Effector memory CD4-positive, alpha-beta T cell (primary cell): ENCODE data around the gene THADA.
"Not testable (repeated sequence)": the region's sequence is repeated elsewhere in the genome, so short reads cannot be mapped to it uniquely, and the experiment has no call there.

ENCODE experiments used
- DNase-seq, 3 donors: peaks; one replicate each; pipeline ENCODE4 v3.0.0-alpha.2; 2020
- H3K27ac ChIP-seq: 2 replicates; pipeline ENCODE4 v1.7.0; 2013; ENCODE audit warnings: mild to moderate bottlenecking, low read length, moderate library complexity; ENCODE audit not compliant: insufficient read depth, poor library complexity, severe bottlenecking
- H3K27me3 ChIP-seq: replicated peaks from 2 replicates; pipeline ENCODE4 v1.7.0; 2013; ENCODE audit warnings: mild to moderate bottlenecking, low read length; ENCODE audit not compliant: insufficient read depth, control insufficient read depth, poor library complexity, severe bottlenecking
- H3K36me3 ChIP-seq: 2 replicates; pipeline ENCODE4 v1.7.0; 2013; ENCODE audit warnings: mild to moderate bottlenecking, low read length, moderate library complexity; ENCODE audit not compliant: control insufficient read depth, insufficient read depth
- H3K4me1 ChIP-seq: 2 replicates; pipeline ENCODE4 v1.7.0; 2013; ENCODE audit warnings: low read length, mild to moderate bottlenecking; ENCODE audit not compliant: control insufficient read depth, insufficient read depth, poor library complexity, severe bottlenecking
- H3K4me3 ChIP-seq: 2 replicates; pipeline ENCODE4 v1.7.0; 2013; ENCODE audit warnings: low read length, low read depth, mild to moderate bottlenecking; ENCODE audit not compliant: insufficient read depth, poor library complexity, severe bottlenecking
- H3K9me3 ChIP-seq: 2 replicates; pipeline ENCODE4 v1.7.0; 2013; ENCODE audit warnings: mild to moderate bottlenecking, low read length, moderate library complexity; ENCODE audit not compliant: control insufficient read depth

THADA gene

DNA sequence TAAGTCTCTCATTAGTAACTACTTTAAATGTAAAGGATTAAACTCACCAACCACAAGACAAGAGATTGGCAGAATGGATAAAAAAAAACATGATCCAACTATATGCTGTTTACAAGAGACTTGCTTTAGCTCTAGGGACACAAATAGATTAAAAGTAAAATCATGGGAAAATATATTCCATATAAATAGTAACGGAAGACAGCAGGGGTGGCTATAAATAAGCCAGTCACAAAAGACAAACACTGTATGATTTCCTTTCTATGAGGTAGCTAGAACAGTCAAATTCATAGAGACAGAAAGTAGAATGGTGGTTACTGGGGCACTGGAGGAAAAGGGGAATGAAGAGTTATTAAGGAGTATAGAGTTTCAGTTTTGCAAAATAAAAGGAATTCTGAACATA lies 145.2 kb downstream of the THADA start:
- no peak for DNase-seq
- Histone ChIP-seq H3K9me3 (no peaks in the 10 kb centered on the region), H3K4me3 (no peak overlapping the region), H3K27me3 (no peaks in the 10 kb centered on the region), H3K27ac (no peak overlapping the region), H3K4me1 (no peaks in the 10 kb centered on the region), H3K36me3 (peaks cover 5% of the 10 kb centered on the region)

DNA sequence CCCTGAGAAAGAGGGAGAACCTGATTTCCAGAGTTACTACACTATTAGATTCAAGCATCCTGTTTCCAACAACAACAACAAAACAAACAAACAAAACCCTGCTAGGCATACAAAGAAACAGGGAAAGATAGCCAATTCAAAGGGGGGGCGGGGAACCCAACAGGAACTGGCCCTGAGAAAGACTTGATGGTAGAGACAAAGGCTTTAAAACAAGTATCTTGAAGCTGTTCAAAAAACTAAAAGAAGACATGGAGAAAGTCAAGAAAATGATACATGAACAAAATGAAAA lies 147.1 kb downstream of the THADA start:
- no peak for DNase-seq
- no peaks in the 10 kb centered on the region for H3K9me3 ChIP-seq
- H3K4me3 ChIP-seq = no peak overlapping the region
- H3K27ac ChIP-seq = no peak overlapping the region
- no peaks in the 10 kb centered on the region for H3K27me3 ChIP-seq
- H3K36me3 ChIP-seq = peaks cover 5% of the 10 kb centered on the region
- H3K4me1 ChIP-seq = no peaks in the 10 kb centered on the region

DNA sequence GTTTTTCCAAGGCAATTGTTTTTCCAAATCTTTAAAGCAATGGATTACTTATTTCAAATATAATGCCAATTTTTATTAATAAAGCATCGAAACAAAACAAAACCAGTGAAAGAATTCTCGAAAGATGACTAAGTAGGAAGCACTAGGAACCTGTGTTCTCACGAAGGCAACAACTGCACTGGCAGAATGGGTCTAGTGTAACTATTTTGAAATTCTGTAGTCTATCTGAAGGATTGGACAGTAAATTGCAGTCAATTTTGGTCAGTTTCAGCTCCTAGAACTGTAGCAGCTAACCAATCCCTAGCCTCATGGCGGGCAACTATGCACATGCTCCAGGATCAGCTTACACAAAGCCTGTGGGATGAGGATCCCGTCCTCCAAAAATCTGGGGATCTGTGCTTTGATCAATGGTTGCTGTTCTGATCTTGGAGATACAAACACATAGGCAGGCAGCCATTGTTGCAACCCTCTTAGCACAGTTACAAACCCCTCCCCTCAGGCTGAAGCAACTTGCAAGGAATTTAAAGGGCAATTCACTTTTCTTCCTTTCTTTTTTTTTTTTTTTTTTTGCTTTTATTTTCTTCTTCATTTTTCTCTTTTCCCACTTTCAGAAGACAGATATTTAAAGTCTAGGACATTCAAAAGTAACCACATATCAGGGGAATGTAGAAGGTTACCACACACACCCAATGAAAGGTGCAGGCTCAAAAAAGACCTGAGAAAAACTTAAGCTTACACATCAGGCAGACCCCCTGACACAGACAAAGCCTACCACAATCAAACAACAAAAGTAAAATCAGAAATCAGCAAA lies 147.6 kb downstream of the THADA start:
- H3K9me3 ChIP-seq = no peaks in the 10 kb centered on the region
- peaks cover 5% of the 10 kb centered on the region for H3K36me3 ChIP-seq
- DNase-seq = no peak
- H3K4me1 ChIP-seq = no peaks in the 10 kb centered on the region
- no peak overlapping the region for H3K27ac ChIP-seq
- no peak overlapping the region for H3K4me3 ChIP-seq
- H3K27me3 ChIP-seq = no peaks in the 10 kb centered on the region

DNA sequence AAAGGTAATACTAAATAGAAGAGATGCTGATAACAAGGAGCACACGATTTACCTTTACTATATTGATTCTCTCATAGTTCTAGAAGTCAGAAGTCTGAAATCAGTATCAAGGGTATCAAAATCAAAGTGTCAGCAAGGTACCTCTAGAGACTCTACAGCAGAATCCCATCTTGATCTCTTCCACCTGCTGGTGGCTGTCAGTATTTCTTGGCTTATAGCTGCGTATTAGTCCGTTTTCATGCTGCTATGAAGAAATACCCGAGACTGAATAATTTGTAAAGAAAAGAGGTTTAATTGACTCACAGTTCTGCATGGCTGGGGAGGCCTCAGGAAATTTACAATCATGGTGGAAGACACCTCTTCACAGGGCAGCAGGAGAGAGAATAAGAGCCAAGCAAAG lies 149.1 kb downstream of the THADA start:
- H3K36me3 ChIP-seq, H3K9me3 ChIP-seq, H3K4me3 ChIP-seq, H3K27me3 ChIP-seq, H3K4me1 ChIP-seq, H3K27ac ChIP-seq, DNase-seq: not testable (repeated sequence)

DNA sequence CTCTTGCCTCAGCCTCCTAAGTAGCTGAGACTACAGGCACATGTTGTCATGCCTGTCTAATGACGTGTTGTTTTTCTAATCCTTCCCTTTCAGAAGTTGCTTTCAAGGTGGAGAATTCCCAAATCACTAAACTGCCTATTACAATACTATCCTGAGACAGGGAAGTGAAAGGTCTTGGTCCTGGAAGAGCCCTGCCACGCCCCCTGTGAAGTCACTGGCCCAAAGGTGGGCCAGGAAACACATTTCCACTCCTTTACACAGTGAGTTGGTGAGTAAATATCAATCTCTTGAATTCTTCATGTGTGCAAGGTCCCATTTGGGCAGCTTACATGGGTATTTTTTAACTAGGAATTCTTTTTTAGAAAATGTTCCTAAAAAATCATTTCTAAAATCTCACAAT lies 150.1 kb downstream of the THADA start:
- Histone ChIP-seq H3K4me3 (no peak overlapping the region), H3K27ac (no peak overlapping the region), H3K9me3 (no peaks in the 10 kb centered on the region), H3K27me3 (no peaks in the 10 kb centered on the region), H3K36me3 (peaks cover 5% of the 10 kb centered on the region), H3K4me1 (no peaks in the 10 kb centered on the region)
- no peak for DNase-seq

DNA sequence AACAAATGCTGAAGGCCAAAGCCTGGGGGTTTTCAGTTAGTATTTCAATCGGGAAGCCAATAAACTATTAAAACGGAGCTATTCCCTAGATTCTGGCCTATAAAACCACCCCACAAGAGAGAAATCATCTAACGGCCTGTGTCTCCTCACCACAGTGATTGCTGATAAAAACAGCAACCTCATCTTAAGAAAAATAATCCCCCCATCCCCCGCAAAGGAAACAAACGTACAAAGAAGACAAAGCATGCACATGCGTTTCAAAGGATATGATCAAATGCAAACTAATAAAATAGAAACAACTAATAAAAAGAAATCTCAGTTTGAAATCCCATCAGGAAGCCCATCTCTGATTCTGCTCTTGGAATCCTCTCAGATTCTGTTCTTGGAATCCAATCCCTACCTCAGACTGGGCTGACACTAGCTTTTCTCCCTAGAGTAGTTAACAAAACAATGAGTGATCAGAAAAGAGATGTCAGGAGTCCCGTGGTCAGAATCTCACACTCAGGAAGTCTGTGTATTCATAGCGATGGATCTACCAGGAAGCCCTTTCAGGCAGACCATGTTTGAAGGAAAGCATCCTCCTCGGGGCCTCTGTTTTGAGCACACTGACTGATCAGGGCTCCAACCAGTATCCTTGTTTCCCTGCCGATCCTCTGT lies 150.7 kb downstream of the THADA start:
- no peaks in the 10 kb centered on the region for H3K4me1 ChIP-seq
- no peak overlapping the region for H3K4me3 ChIP-seq
- no peak for DNase-seq
- H3K9me3 ChIP-seq = no peaks in the 10 kb centered on the region
- H3K27me3 ChIP-seq = no peaks in the 10 kb centered on the region
- no peak overlapping the region for H3K27ac ChIP-seq
- no peaks in the 10 kb centered on the region for H3K36me3 ChIP-seq

DNA sequence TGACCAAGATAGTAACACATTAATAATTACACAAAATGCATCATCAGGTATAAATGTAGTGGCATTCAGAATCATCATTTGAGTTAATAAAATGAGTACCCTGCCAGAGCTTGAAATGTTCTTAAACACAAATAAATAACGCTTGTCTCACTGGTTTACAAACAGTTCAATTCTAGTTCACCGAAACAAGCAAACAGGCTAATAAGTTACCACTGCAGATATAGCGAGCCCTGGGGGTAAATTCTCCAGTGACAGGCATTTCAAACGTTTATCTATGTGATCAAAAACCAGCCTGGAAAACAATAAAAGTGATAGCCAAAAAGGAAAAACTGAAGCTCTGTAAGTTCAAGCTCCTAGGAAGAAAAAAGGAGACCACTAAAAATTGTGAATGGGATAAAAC lies 152.6 kb downstream of the THADA start:
- H3K36me3 ChIP-seq = no peaks in the 10 kb centered on the region
- H3K9me3 ChIP-seq = no peaks in the 10 kb centered on the region
- no peak overlapping the region for H3K4me3 ChIP-seq
- no peak overlapping the region for H3K27ac ChIP-seq
- H3K27me3 ChIP-seq = no peaks in the 10 kb centered on the region
- DNase-seq = no peak
- H3K4me1 ChIP-seq = no peaks in the 10 kb centered on the region

DNA sequence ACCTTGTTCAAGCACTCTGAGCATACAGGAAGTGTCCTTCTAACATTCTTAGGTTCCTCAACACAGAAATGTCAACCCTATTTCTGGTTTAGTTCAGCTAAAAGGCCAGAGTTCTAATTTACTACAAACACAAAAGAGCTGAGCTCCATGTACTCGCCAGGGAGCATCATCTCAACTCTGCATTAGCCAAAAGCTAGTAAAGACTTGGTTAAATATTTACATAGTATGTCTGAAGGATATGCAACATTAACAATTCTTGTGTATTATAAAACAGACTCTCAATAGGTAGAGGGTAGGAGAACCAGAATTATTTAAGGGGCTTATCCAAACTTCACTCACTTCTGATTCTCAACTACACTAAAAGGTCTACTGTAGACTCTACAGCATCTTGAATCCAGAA lies 154.6 kb downstream of the THADA start:
- DNase-seq = no peak
- Histone ChIP-seq H3K27me3 (no peaks in the 10 kb centered on the region), H3K9me3 (no peaks in the 10 kb centered on the region), H3K4me3 (no peak overlapping the region), H3K4me1 (no peaks in the 10 kb centered on the region), H3K27ac (no peak overlapping the region), H3K36me3 (peaks cover 3% of the 10 kb centered on the region)

DNA sequence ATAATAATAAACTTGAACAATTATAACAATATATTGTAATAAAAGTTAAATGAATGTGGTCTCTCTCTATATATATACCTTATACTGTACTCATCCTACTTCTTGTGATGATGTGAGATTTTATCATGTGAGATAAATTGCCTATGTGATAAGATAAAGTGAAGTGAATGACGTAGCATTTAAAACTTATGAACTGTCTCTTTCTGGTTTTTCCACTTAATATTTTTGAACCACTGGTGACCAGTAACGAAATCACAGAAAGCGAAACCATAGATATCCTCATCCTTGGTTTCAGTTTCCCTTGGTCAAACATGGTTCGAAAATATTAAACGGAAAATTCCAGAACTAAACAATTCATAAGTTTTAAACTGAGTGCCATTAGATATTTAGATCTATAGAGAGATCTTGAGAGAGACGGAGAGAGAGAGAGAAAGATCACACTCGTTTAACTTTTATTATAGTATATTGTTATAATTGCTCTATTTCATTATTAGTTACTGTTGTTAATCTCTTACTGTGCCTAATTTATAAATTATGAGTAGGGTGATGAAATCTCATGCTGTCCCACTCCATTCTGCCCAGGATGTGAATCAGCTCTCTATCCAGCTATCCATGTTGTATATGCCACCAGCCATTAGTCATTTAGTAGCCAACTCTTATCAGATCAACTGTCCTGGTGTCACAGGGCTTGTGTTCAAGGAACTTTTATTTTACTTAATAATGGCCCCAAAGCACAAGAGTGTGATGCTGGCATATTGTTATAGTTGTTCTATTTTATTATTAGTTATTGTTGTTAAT lies 156.8 kb downstream of the THADA start:
- no peak overlapping the region for H3K27ac ChIP-seq
- H3K4me1 ChIP-seq = no peaks in the 10 kb centered on the region
- no peaks in the 10 kb centered on the region for H3K9me3 ChIP-seq
- H3K27me3 ChIP-seq = no peaks in the 10 kb centered on the region
- H3K4me3 ChIP-seq = no peak overlapping the region
- H3K36me3 ChIP-seq = peaks cover 3% of the 10 kb centered on the region
- DNase-seq = no peak

DNA sequence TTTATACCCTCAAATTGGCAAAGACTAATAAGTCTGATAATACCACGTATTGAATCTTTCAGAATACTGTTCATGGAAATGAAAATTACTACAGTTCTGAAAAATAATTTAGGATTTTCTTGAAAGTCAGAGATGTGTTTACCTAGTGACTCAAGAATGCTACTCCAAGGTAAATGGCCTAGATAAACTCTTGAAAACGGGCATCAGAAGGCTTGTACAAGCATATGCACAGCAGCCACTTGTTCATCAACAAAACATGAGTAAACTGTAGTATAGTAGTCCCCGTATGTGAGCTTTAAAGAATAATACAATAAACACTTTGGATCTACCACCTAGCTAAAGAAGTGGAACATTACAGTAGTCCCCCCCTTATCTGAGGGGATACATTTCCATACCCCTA lies 157.5 kb downstream of the THADA start:
- DNase-seq = no peak
- Histone ChIP-seq H3K9me3 (no peaks in the 10 kb centered on the region), H3K4me3 (no peak overlapping the region), H3K4me1 (no peaks in the 10 kb centered on the region), H3K36me3 (peaks cover 3% of the 10 kb centered on the region), H3K27me3 (no peaks in the 10 kb centered on the region), H3K27ac (no peak overlapping the region)
